Activated gamma-delta T cell treated with Interleukin-2 at 50 U/mL for 16 hours (primary cell): ENCODE data around the gene ATXN1.
"Not testable (repeated sequence)": the region's sequence is repeated elsewhere in the genome, so short reads cannot be mapped to it uniquely, and the experiment has no call there.

ENCODE experiments used
- DNase-seq: peaks from one replicate; pipeline ENCODE4 v3.0.0-alpha.2; 2020

The ATXN1 gene

GRCh38 chr6:16760516-16761470 is at the start of gene ATXN1:
TSS of gene ATXN1 (minus strand) at chr6:16761460.
- DNase-seq = peak; percentile 55

- no peak for DNase-seq
These were observed 49.2 kb upstream of the ATXN1 start for GRCh38 chr6:16810411-16810810.

GRCh38 chr6:16809753-16810358 is 48.6 kb upstream of the ATXN1 start:
- no peak for DNase-seq

GRCh38 chr6:16807956-16808355 is 46.7 kb upstream of the ATXN1 start:
- no peak for DNase-seq

- no peak for DNase-seq
These were observed 45.1 kb upstream of the ATXN1 start for GRCh38 chr6:16806363-16806762.

- DNase-seq = no peak
These were observed 44.1 kb upstream of the ATXN1 start for GRCh38 chr6:16805243-16805950.

GRCh38 chr6:16804546-16805242 is 43.4 kb upstream of the ATXN1 start:
- DNase-seq = no peak

- DNase-seq = no peak
These were observed 42.3 kb upstream of the ATXN1 start for GRCh38 chr6:16803294-16804200.

GRCh38 chr6:16802071-16802470 is 40.8 kb upstream of the ATXN1 start:
- DNase-seq = no peak

- no peak for DNase-seq
These were observed 39.7 kb upstream of the ATXN1 start for GRCh38 chr6:16800942-16801341.

GRCh38 chr6:16800341-16800740 is 39.1 kb upstream of the ATXN1 start:
- no peak for DNase-seq

- DNase-seq = no peak
These were observed 38.3 kb upstream of the ATXN1 start for GRCh38 chr6:16799279-16800193.

GRCh38 chr6:16793828-16794412 is 32.7 kb upstream of the ATXN1 start:
- DNase-seq = no peak

GRCh38 chr6:16789329-16790038 is 28.2 kb upstream of the ATXN1 start:
- DNase-seq = no peak

- DNase-seq = no peak
These were observed 25.9 kb upstream of the ATXN1 start for GRCh38 chr6:16787128-16787682.

- DNase-seq = no peak
These were observed 24.2 kb upstream of the ATXN1 start for GRCh38 chr6:16785496-16785895.

- DNase-seq = not testable (repeated sequence)
These were observed 23.7 kb upstream of the ATXN1 start for GRCh38 chr6:16784957-16785356.

- DNase-seq = no peak
These were observed 22.8 kb upstream of the ATXN1 start for GRCh38 chr6:16783952-16784565.

- DNase-seq = no peak
These were observed 22.2 kb upstream of the ATXN1 start for GRCh38 chr6:16783509-16783908.
